Duodenal mucosa (tissue), 2 donors: ENCODE results near the gene UBE4B.
"Not testable (repeated sequence)": the region's sequence is repeated elsewhere in the genome, so short reads cannot be mapped to it uniquely, and the experiment has no call there.

Source experiments
- H3K27ac ChIP-seq: one replicate; pipeline ENCODE4 v1.7.0; 2013; ENCODE audit warnings: low read depth, low read length
- H3K27me3 ChIP-seq, 2 donors: one replicate each; pipeline ENCODE4 v1.7.0; 2013; ENCODE audit warnings: low read length in 2 of 2, control low read depth in 1 of 2; ENCODE audit not compliant: insufficient read depth in 2 of 2, control insufficient read depth in 1 of 2
- H3K36me3 ChIP-seq, 2 donors: one replicate each; pipeline ENCODE4 v1.7.0; 2013; ENCODE audit warnings: low read length in 2 of 2, control low read depth in 1 of 2; ENCODE audit not compliant: insufficient read depth in 2 of 2, control insufficient read depth in 1 of 2
- H3K4me1 ChIP-seq, 2 donors: one replicate each; pipeline ENCODE4 v1.7.0; 2013; ENCODE audit warnings: low read length in 2 of 2, control low read depth in 1 of 2; ENCODE audit not compliant: insufficient read depth in 2 of 2, control insufficient read depth in 1 of 2
- H3K4me3 ChIP-seq, 2 donors: one replicate each; pipeline ENCODE4 v1.7.0; 2013; ENCODE audit warnings: low read length in 2 of 2, low read depth in 1 of 2
- H3K9ac ChIP-seq, 2 donors: one replicate each; pipeline ENCODE4 v1.7.0; 2013; ENCODE audit warnings: low read length in 2 of 2, low read depth in 1 of 2
- H3K9me3 ChIP-seq, 2 donors: one replicate each; pipeline ENCODE4 v1.7.0; 2013; ENCODE audit warnings: low read length in 2 of 2, control low read depth in 1 of 2; ENCODE audit not compliant: control insufficient read depth in 1 of 2

The UBE4B gene

GRCh38 chr1:10212476-10212875 is 179.7 kb downstream of the UBE4B start:
- no peaks in the 10 kb centered on the region for H3K27me3 ChIP-seq
- H3K36me3 ChIP-seq = no peaks in the 10 kb centered on the region
- peaks cover 26 to 31% of the 10 kb centered on the region in 2 donors for H3K4me1 ChIP-seq
- peak overlapping the region; percentile 96 to 97 for H3K4me3 ChIP-seq
- H3K27ac ChIP-seq = no peak overlapping the region
- no peaks in the 10 kb centered on the region for H3K9me3 ChIP-seq
- H3K9ac ChIP-seq = no peak overlapping the region

GRCh38 chr1:10213186-10213705 is 180.5 kb downstream of the UBE4B start:
- H3K4me1 ChIP-seq = peaks cover 30 to 37% of the 10 kb centered on the region in 2 donors
- no peak overlapping the region for H3K9ac ChIP-seq
- no peaks in the 10 kb centered on the region for H3K36me3 ChIP-seq
- no peak overlapping the region for H3K4me3 ChIP-seq
- H3K27ac ChIP-seq = no peak overlapping the region
- no peaks in the 10 kb centered on the region for H3K9me3 ChIP-seq
- H3K27me3 ChIP-seq = no peaks in the 10 kb centered on the region

- no peaks in the 10 kb centered on the region for H3K36me3 ChIP-seq
- no peaks in the 10 kb centered on the region for H3K27me3 ChIP-seq
- H3K4me1 ChIP-seq = peaks cover 28 to 37% of the 10 kb centered on the region in 2 donors
- no peak overlapping the region for H3K27ac ChIP-seq
- peak overlapping the region; percentile 17 to 30 for H3K4me3 ChIP-seq
- H3K9ac ChIP-seq = no peak overlapping the region
- H3K9me3 ChIP-seq = no peaks in the 10 kb centered on the region
These were observed 183.5 kb downstream of the UBE4B start for GRCh38 chr1:10216090-10216749.

- Histone ChIP-seq H3K9me3 (no peaks in the 10 kb centered on the region), H3K9ac (no peak overlapping the region), H3K27me3 (no peaks in the 10 kb centered on the region), H3K27ac (no peak overlapping the region), H3K4me3 (no peak overlapping the region), H3K4me1 (peaks cover 14 to 26% of the 10 kb centered on the region in 2 donors), H3K36me3 (no peaks in the 10 kb centered on the region)
These were observed 185.1 kb downstream of the UBE4B start for GRCh38 chr1:10217748-10218441.

- Histone ChIP-seq H3K36me3 (no peaks in the 10 kb centered on the region), H3K4me1 (peaks cover 14 to 20% of the 10 kb centered on the region in 2 donors), H3K27ac (no peak overlapping the region), H3K9me3 (no peaks in the 10 kb centered on the region), H3K9ac (no peak overlapping the region), H3K4me3 (no peak overlapping the region), H3K27me3 (no peaks in the 10 kb centered on the region)
These were observed 187.4 kb downstream of the UBE4B start for GRCh38 chr1:10220200-10220599.

- not testable (repeated sequence) for H3K27ac ChIP-seq, H3K9ac ChIP-seq, H3K4me3 ChIP-seq, H3K27me3 ChIP-seq, H3K9me3 ChIP-seq, H3K36me3 ChIP-seq
- H3K4me1 ChIP-seq = peaks cover 14 to 18% of the 10 kb centered on the region in 2 donors
These were observed 187.9 kb downstream of the UBE4B start for GRCh38 chr1:10220657-10221056.

- Histone ChIP-seq H3K9ac (no peak overlapping the region), H3K27me3 (no peaks in the 10 kb centered on the region), H3K9me3 (no peaks in the 10 kb centered on the region), H3K4me3 (no peak overlapping the region), H3K27ac (no peak overlapping the region), H3K4me1 (no peaks in the 10 kb centered on the region), H3K36me3 (no peaks in the 10 kb centered on the region)
These were observed 192.8 kb downstream of the UBE4B start for GRCh38 chr1:10225573-10225972.

- Histone ChIP-seq H3K9me3 (no peaks in the 10 kb centered on the region), H3K36me3 (no peaks in the 10 kb centered on the region), H3K4me3 (no peak overlapping the region), H3K27ac (no peak overlapping the region), H3K4me1 (no peaks in the 10 kb centered on the region), H3K9ac (no peak overlapping the region), H3K27me3 (no peaks in the 10 kb centered on the region)
These were observed 195.8 kb downstream of the UBE4B start for GRCh38 chr1:10228528-10228927.

GRCh38 chr1:10229903-10230302 is 197.1 kb downstream of the UBE4B start:
- Histone ChIP-seq H3K27ac (no peak overlapping the region), H3K4me3 (no peak overlapping the region), H3K27me3 (no peaks in the 10 kb centered on the region), H3K9me3 (no peaks in the 10 kb centered on the region), H3K36me3 (no peaks in the 10 kb centered on the region), H3K4me1 (no peaks in the 10 kb centered on the region), H3K9ac (no peak overlapping the region)
